ENCODE results near the gene TRAPPC2L. TPM values are rescaled to one million over a fixed set of nuclear protein-coding genes. Genes with fewer than 3 reads are reported as not detected.

Gene TRAPPC2L
- total and polyA plus RNA-seq, 10 of the 15 experiments (the other 5 are each of a cell fraction or from before 2014, with no cell fraction given): 56.3 to 363 (median 118) TPM

DNA sequence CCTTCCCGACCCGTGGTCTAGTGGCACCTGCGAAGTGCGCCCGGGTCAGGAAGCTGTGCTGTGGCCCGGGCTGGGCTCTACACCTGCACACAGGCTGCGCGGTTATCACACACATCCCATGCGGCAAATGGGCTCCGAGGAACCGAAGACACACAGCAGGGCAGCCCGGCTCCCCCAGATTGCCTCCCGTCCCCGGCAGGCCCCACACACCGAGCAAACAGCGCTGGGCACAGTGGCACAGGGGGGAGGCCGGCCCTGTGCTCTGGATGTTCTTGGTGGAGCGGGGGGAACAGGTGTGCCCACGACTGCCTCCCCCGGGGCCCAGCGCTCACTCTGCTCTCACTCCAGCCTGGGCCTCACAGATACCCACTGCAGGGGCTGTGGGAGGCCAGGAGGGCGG, 38.4 kb downstream of the TRAPPC2L start:
- ChIA-PET SMC1A (ENCODE audit: uncharacterized antibody, unreplicated experiment) (no interaction called here), CTCF (no interaction called here), POLR2A (no interaction called here), RAD21 (ENCODE audit: unreplicated experiment) (no interaction called here)
- H3K79me2 ChIP-seq (ENCODE audit: control insufficient read depth, insufficient read depth, low read length): no peaks in the 10 kb centered on the region
- peaks cover 1 to 4% of the 10 kb centered on the region in 2 experiments; a peak in 3 of 4 replicates for H3K36me3 ChIP-seq (ENCODE audit: control insufficient read depth in 2 of 2, insufficient read depth in 2 of 2, low read length in 1 of 2)
- in situ Hi-C loops (cut with MboI): no loop called here
- FAIRE-seq (no peak), DNase-seq (ENCODE audit: low read depth, low spot score) (no peak), ATAC-seq (no peak)
- H3K9ac ChIP-seq (ENCODE audit: control insufficient read depth, insufficient read depth, low read length): no peak overlapping the region
- no peaks in the 10 kb centered on the region for H3K4me1 ChIP-seq (ENCODE audit: control insufficient read depth, insufficient read depth, low read length)
- no peaks in the 10 kb centered on the region for H3K9me3 ChIP-seq (replicated peaks; ENCODE audit: control insufficient read depth, insufficient read depth, low read length)
- no peak overlapping the region for H3K27ac ChIP-seq (ENCODE audit: control insufficient read depth, insufficient read depth)
- no peak overlapping the region for H3K4me2 ChIP-seq (ENCODE audit: control insufficient read depth, insufficient read depth)
- intact Hi-C loops (cut with micrococcal nuclease; ENCODE audit: unreplicated experiment): no loop called here
- no peak for TF ChIP-seq TCF7 (IDR thresholded peaks at IDR 0.05; ENCODE audit: borderline replicate concordance)
- TF ChIP-seq RAD21 (IDR thresholded peaks at IDR 0.05; ENCODE audit: insufficient read depth, low read depth, low read length): no peak
- TF ChIP-seq SMARCA5 (IDR thresholded peaks at IDR 0.05): no peak
- TF ChIP-seq NR2C2 (IDR thresholded peaks at IDR 0.05; ENCODE audit: borderline replicate concordance, control insufficient read depth, insufficient read length, low read depth): no peak
- no peak for TF ChIP-seq ZNF622 (IDR thresholded peaks at IDR 0.05)
- H3K4me3 ChIP-seq: no peak overlapping the region
- H4K20me1 ChIP-seq (ENCODE audit: control insufficient read depth, insufficient read depth): no peaks in the 10 kb centered on the region
- no peaks in the 10 kb centered on the region for H3K27me3 ChIP-seq (replicated peaks in 1 of 2; ENCODE audit: control insufficient read depth in 2 of 2, insufficient read depth in 2 of 2, low read length in 1 of 2)
- WGBS (ENCODE audit: insufficient coverage, insufficient replicate concordance, low lambda C conversion rate, missing lambda C conversion rate): 96% methylated on average over 22 of the region's 22 CpGs
- H2AFZ ChIP-seq (ENCODE audit: control insufficient read depth, low read depth, low read length): no peak overlapping the region
- BruUV-seq (replicated peaks): no TSS peak

DNA sequence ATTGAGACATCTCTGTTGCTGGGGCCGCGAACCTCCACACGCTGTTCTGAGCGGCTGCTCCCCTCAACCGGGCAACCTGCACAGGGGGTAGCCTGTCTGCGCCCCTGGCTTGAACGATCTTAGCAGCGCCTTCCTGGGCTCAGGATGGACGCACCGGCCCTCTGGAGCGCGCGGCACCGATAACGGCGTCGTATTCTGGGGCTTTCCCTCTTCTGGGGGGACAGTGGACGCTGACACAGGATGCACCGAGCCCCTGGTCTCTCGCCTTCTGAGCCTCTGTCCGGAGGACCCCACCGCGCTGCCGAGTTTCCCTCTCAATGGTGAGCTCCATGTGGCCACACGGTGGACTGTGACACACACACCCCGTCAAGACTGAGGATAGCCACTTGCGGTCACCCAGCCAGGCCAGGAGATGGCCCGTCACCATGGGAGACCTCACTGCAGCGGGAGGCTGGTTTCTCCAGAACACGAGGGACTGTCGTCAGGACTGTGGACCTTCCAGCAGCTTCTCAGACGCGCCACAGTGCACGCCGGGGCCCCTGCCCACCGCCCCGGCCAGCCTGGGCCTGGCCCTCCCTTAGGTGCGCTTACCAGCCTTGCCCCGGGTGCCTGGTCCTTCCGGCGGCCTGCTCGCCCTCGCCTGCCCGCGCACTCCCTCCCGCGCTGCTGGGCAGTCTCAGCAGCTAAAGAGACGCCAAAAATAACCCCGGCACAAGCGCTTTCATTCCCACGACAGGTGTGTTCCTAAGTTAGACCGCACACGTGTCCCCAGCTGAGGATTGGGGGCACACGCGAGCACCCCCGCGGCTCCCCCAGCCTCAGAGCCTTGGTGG, 39.5 kb downstream of the TRAPPC2L start:
- no peak overlapping the region for H3K4me3 ChIP-seq
- H3K4me2 ChIP-seq (ENCODE audit: control insufficient read depth, insufficient read depth): no peak overlapping the region
- intact Hi-C loops (cut with micrococcal nuclease; ENCODE audit: unreplicated experiment): no loop called here
- H2AFZ ChIP-seq (ENCODE audit: control insufficient read depth, low read depth, low read length): no peak overlapping the region
- no peaks in the 10 kb centered on the region for H3K27me3 ChIP-seq (replicated peaks in 1 of 2; ENCODE audit: control insufficient read depth in 2 of 2, insufficient read depth in 2 of 2, low read length in 1 of 2)
- H3K4me1 ChIP-seq (ENCODE audit: control insufficient read depth, insufficient read depth, low read length): no peaks in the 10 kb centered on the region
- ChIA-PET CTCF (no interaction called here), POLR2A (no interaction called here), RAD21 (ENCODE audit: unreplicated experiment) (no interaction called here), SMC1A (ENCODE audit: uncharacterized antibody, unreplicated experiment) (no interaction called here)
- H3K36me3 ChIP-seq (ENCODE audit: control insufficient read depth in 2 of 2, insufficient read depth in 2 of 2, low read length in 1 of 2): peaks cover 0 to 1% of the 10 kb centered on the region in 2 experiments; a peak in 3 of 4 replicates
- DNase-seq (ENCODE audit: low read depth, low spot score): no peak
- no peak overlapping the region for H3K9ac ChIP-seq (ENCODE audit: control insufficient read depth, insufficient read depth, low read length)
- WGBS (ENCODE audit: insufficient coverage, insufficient replicate concordance, low lambda C conversion rate, missing lambda C conversion rate): 97% methylated on average over 56 of the region's 57 CpGs
- no peaks in the 10 kb centered on the region for H3K79me2 ChIP-seq (ENCODE audit: control insufficient read depth, insufficient read depth, low read length)
- in situ Hi-C loops (cut with MboI): no loop called here
- H3K9me3 ChIP-seq (replicated peaks; ENCODE audit: control insufficient read depth, insufficient read depth, low read length): no peaks in the 10 kb centered on the region
- no peaks in the 10 kb centered on the region for H4K20me1 ChIP-seq (ENCODE audit: control insufficient read depth, insufficient read depth)
- no TSS peak for BruUV-seq (replicated peaks)
- no peak for ATAC-seq
- no peak for FAIRE-seq
- no peak overlapping the region for H3K27ac ChIP-seq (ENCODE audit: control insufficient read depth, insufficient read depth)
- no peak for TF ChIP-seq NBN (IDR thresholded peaks at IDR 0.05)
- no peak for TF ChIP-seq TCF3 (IDR thresholded peaks at IDR 0.05; ENCODE audit: borderline replicate concordance, insufficient read depth, low read depth, low read length)
- no peak for TF ChIP-seq ESRRA (IDR thresholded peaks at IDR 0.05; ENCODE audit: low read length)
- TF ChIP-seq, protein P1, sequence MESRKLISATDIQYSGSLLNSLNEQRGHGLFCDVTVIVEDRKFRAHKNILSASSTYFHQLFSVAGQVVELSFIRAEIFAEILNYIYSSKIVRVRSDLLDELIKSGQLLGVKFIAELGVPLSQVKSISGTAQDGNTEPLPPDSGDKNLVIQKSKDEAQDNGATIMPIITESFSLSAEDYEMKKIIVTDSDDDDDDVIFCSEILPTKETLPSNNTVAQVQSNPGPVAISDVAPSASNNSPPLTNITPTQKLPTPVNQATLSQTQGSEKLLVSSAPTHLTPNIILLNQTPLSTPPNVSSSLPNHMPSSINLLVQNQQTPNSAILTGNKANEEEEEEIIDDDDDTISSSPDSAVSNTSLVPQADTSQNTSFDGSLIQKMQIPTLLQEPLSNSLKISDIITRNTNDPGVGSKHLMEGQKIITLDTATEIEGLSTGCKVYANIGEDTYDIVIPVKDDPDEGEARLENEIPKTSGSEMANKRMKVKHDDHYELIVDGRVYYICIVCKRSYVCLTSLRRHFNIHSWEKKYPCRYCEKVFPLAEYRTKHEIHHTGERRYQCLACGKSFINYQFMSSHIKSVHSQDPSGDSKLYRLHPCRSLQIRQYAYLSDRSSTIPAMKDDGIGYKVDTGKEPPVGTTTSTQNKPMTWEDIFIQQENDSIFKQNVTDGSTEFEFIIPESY (IDR thresholded peaks at IDR 0.05): no peak
- TF ChIP-seq, protein P2, sequence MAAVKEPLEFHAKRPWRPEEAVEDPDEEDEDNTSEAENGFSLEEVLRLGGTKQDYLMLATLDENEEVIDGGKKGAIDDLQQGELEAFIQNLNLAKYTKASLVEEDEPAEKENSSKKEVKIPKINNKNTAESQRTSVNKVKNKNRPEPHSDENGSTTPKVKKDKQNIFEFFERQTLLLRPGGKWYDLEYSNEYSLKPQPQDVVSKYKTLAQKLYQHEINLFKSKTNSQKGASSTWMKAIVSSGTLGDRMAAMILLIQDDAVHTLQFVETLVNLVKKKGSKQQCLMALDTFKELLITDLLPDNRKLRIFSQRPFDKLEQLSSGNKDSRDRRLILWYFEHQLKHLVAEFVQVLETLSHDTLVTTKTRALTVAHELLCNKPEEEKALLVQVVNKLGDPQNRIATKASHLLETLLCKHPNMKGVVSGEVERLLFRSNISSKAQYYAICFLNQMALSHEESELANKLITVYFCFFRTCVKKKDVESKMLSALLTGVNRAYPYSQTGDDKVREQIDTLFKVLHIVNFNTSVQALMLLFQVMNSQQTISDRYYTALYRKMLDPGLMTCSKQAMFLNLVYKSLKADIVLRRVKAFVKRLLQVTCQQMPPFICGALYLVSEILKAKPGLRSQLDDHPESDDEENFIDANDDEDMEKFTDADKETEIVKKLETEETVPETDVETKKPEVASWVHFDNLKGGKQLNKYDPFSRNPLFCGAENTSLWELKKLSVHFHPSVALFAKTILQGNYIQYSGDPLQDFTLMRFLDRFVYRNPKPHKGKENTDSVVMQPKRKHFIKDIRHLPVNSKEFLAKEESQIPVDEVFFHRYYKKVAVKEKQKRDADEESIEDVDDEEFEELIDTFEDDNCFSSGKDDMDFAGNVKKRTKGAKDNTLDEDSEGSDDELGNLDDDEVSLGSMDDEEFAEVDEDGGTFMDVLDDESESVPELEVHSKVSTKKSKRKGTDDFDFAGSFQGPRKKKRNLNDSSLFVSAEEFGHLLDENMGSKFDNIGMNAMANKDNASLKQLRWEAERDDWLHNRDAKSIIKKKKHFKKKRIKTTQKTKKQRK (IDR thresholded peaks at IDR 0.05; ENCODE audit: low read depth, low read length): no peak
- TF ChIP-seq POLR2A (IDR thresholded peaks at IDR 0.05; ENCODE audit: low read depth, low read length): no peak
- no peak for TF ChIP-seq MXI1 (IDR thresholded peaks at IDR 0.05; ENCODE audit: low read depth, low read length)

Measured in GM12878 (cell line).